Measurements from ENCODE around the gene UBE2L3.

Gene UBE2L3

GRCh38 chr22:21621025-21621424 is 53.5 kb downstream of the UBE2L3 start:
- DNase-seq (ENCODE audit: low read depth): no peak
- H3K4me3 ChIP-seq (ENCODE audit: low read depth, low read length): no peak overlapping the region
- no peak for TF ChIP-seq CTCF (IDR thresholded peaks at IDR 0.05; ENCODE audit: insufficient read depth, low read depth, low read length, missing control alignments)

GRCh38 chr22:21622011-21622918 is 54.8 kb downstream of the UBE2L3 start:
- no peak for DNase-seq (ENCODE audit: low read depth)

DNA sequence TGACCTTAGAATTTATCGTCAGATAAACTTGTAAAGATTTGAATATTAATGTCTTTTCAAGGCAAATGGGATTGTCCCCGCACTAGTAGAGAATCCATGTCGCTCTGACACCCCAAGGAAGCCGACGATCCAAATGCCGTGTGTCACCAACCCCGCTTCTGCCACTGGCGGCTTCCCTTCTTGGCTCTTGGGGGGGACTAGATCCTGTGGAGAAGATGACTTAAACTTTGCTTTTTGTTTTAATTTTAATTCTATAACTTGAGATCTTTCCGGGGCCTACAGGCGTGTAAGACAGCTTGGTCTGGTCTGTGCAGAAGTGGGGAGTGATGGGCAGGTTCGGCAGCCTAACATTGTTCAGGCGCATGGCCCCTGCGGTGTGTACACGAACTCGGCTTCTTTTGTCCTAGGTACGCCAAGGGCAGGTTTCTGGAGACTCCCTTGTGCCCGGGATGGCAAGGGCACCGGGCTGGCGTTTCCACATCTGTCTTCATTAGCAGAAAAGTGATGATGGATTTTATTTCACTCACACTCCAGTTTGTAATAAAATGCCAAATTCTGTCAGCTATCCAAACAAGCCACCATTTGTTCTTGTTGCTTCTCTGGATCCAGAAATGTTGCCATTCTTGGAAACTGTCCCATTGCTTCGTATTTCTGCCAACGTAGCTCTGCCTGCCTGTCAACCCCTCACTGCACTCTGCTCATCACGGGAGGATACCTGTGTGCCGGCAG is 55.6 kb downstream of the UBE2L3 start:
- TF ChIP-seq CTCF (IDR thresholded peaks at IDR 0.05; ENCODE audit: insufficient read depth, low read depth, low read length, missing control alignments): no peak
- no peak overlapping the region for H3K4me3 ChIP-seq (ENCODE audit: low read depth, low read length)
- DNase-seq (ENCODE audit: low read depth): no peak

More at GRCh38 chr22:21622011-21622918, 54.8 kb downstream of the UBE2L3 start:
- no peak for TF ChIP-seq CTCF (IDR thresholded peaks at IDR 0.05; ENCODE audit: insufficient read depth, low read depth, low read length, missing control alignments)
- no peak overlapping the region for H3K4me3 ChIP-seq (ENCODE audit: low read depth, low read length)

- no peak overlapping the region for H3K4me3 ChIP-seq (ENCODE audit: low read depth, low read length)
- no peak for DNase-seq (ENCODE audit: low read depth)
- TF ChIP-seq CTCF (IDR thresholded peaks at IDR 0.05; ENCODE audit: insufficient read depth, low read depth, low read length, missing control alignments): no peak
These were observed 56.1 kb downstream of the UBE2L3 start for GRCh38 chr22:21623648-21623970.

DNA sequence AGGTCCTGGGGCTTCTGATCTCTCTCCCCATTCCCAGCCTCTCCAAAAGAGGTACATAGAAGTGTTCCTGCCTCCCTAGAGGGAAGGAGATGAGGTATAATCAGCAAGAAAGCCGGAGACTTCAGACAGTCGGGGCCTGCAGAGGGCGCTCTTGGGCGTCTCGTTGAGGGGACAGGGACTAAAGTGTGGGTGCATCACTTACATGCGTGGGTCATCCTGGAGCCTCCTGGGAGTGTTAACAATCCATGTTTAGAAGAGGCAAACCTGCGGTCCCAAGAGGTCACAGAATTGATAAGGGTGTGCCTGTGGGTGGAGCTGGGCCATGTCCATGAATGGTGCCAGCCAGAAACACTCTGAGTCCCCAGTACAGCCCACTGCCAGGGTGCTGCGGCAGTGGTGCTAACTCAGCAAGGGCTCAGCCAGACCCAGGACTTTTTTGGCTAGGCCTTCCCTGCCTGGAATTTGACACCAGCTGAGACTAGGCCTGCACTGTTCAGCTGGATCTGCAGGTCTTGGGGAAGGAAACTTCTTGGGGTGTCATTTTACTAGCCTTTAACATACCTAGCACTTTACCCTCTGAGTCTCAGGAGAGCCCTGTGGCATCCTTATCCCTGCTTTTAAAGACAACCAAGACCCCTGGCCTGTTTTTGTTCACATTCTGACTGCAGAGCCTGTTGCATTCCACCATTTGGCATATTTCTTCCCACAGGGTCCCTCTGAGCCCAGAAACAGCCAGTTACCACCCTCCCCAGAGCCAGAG is 56.8 kb downstream of the UBE2L3 start:
- no peak for DNase-seq (ENCODE audit: low read depth)

More for the DNA sequence above, 56.8 kb downstream of the UBE2L3 start:
- no peak overlapping the region for H3K4me3 ChIP-seq (ENCODE audit: low read depth, low read length)
- TF ChIP-seq CTCF (IDR thresholded peaks at IDR 0.05; ENCODE audit: insufficient read depth, low read depth, low read length, missing control alignments): peak; percentile 48

Measured in GM12865 (cell line).